ENCODE results near the gene MAN1A1.

- TF ChIP-seq CTCF (IDR thresholded peaks at IDR 0.05; ENCODE audit: low read length) (no peak), EZH2 (optimal IDR thresholded peaks at IDR 0.05; ENCODE audit: low read depth, low read length) (no peak), EZH2phosphoT487 (IDR thresholded peaks at IDR 0.05; ENCODE audit: low read length) (no peak)
These were observed 6.3 kb upstream of the MAN1A1 start for GRCh38 chr6:119355890-119356289.

Measured in MM.1S (cell line).